Stimulated activated effector memory CD8-positive, alpha-beta T cell treated with anti-CD3 and anti-CD28 coated beads, Interleukin-12 subunit alpha, Interleukin-12 subunit beta, amount 100 ng/mL, for 72 hours (primary cell): Measurements from ENCODE around the gene SYT1.

Experiments
- ATAC-seq: fragments of 150-1000 bp; cut with Tn5 transposase; 2 replicates; pipeline ENCODE4 v1.10.0; 2021
- DNase-seq, 2 donors: peaks; one replicate each; pipeline ENCODE4 v3.0.0; 2021 to 2022; ENCODE audit warnings: low spot score in 2 of 2
- H3K27ac Mint-ChIP-seq: one replicate; pipeline ENCODE4 v1.8.0; 2022; ENCODE audit warnings: mild to moderate bottlenecking, mixed read lengths
- H3K36me3 Mint-ChIP-seq: one replicate; pipeline ENCODE4 v1.8.0; 2022; ENCODE audit warnings: mild to moderate bottlenecking, mixed read lengths
- H3K4me1 Mint-ChIP-seq: one replicate; pipeline ENCODE4 v1.8.0; 2022; ENCODE audit warnings: mixed read lengths
- H3K4me3 Mint-ChIP-seq: one replicate; pipeline ENCODE4 v1.8.0; 2022; ENCODE audit warnings: mild to moderate bottlenecking, mixed read lengths
- H3K9me3 Mint-ChIP-seq: one replicate; pipeline ENCODE4 v1.8.0; 2022; ENCODE audit warnings: mixed read lengths

The SYT1 gene

GRCh38 chr12:79347866-79348265 is 483.3 kb downstream of the SYT1 start:
- H3K4me3 Mint-ChIP-seq: no peak overlapping the region
- DNase-seq (no peak), ATAC-seq (no peak)
- H3K4me1 Mint-ChIP-seq: no peaks in the 10 kb centered on the region
- H3K27ac Mint-ChIP-seq: no peak overlapping the region
- H3K36me3 Mint-ChIP-seq: no peaks in the 10 kb centered on the region
- H3K9me3 Mint-ChIP-seq: peaks cover 15% of the 10 kb centered on the region

- no peak for ATAC-seq
- no peak overlapping the region for H3K4me3 Mint-ChIP-seq
- no peaks in the 10 kb centered on the region for H3K4me1 Mint-ChIP-seq
- H3K36me3 Mint-ChIP-seq: no peaks in the 10 kb centered on the region
- no peak overlapping the region for H3K27ac Mint-ChIP-seq
- no peak for DNase-seq
- peaks cover 15% of the 10 kb centered on the region for H3K9me3 Mint-ChIP-seq
Measured at GRCh38 chr12:79351251-79351650, 486.7 kb downstream of the SYT1 start.

GRCh38 chr12:79356216-79356615 is 491.6 kb downstream of the SYT1 start:
- Mint-ChIP-seq H3K4me3 (no peak overlapping the region), H3K9me3 (peaks cover 7% of the 10 kb centered on the region), H3K27ac (no peak overlapping the region), H3K4me1 (no peaks in the 10 kb centered on the region), H3K36me3 (no peaks in the 10 kb centered on the region)
- DNase-seq (no peak), ATAC-seq (no peak)

- Mint-ChIP-seq H3K4me3 (no peak overlapping the region), H3K4me1 (no peaks in the 10 kb centered on the region), H3K27ac (no peak overlapping the region), H3K9me3 (peaks cover 7% of the 10 kb centered on the region), H3K36me3 (no peaks in the 10 kb centered on the region)
- DNase-seq (no peak), ATAC-seq (no peak)
Measured at GRCh38 chr12:79357048-79357447, 492.5 kb downstream of the SYT1 start.

- no peaks in the 10 kb centered on the region for H3K4me1 Mint-ChIP-seq
- no peak overlapping the region for H3K27ac Mint-ChIP-seq
- no peak overlapping the region for H3K4me3 Mint-ChIP-seq
- DNase-seq (no peak), ATAC-seq (no peak)
- peaks cover 4% of the 10 kb centered on the region for H3K9me3 Mint-ChIP-seq
- H3K36me3 Mint-ChIP-seq: no peaks in the 10 kb centered on the region
Measured at GRCh38 chr12:79358716-79359300, 494.2 kb downstream of the SYT1 start.

GRCh38 chr12:79360286-79360685 is 495.7 kb downstream of the SYT1 start:
- no peak for DNase-seq
- no peak overlapping the region for H3K4me3 Mint-ChIP-seq
- no peaks in the 10 kb centered on the region for H3K36me3 Mint-ChIP-seq
- no peak overlapping the region for H3K27ac Mint-ChIP-seq
- peaks cover 4% of the 10 kb centered on the region for H3K9me3 Mint-ChIP-seq
- H3K4me1 Mint-ChIP-seq: no peaks in the 10 kb centered on the region
- ATAC-seq: no peak

GRCh38 chr12:79360936-79361335 is 496.4 kb downstream of the SYT1 start:
- ATAC-seq (no peak), DNase-seq (no peak)
- no peaks in the 10 kb centered on the region for H3K36me3 Mint-ChIP-seq
- no peak overlapping the region for H3K4me3 Mint-ChIP-seq
- no peak overlapping the region for H3K27ac Mint-ChIP-seq
- H3K9me3 Mint-ChIP-seq: peaks cover 4% of the 10 kb centered on the region
- no peaks in the 10 kb centered on the region for H3K4me1 Mint-ChIP-seq

- DNase-seq: no peak
- ATAC-seq: no peak
- Mint-ChIP-seq H3K4me3 (no peak overlapping the region), H3K36me3 (no peaks in the 10 kb centered on the region), H3K27ac (no peak overlapping the region), H3K9me3 (peaks cover 4% of the 10 kb centered on the region), H3K4me1 (no peaks in the 10 kb centered on the region)
Measured at GRCh38 chr12:79364197-79364596, 499.6 kb downstream of the SYT1 start.

GRCh38 chr12:79366374-79366773 is 501.8 kb downstream of the SYT1 start:
- no peak for DNase-seq
- Mint-ChIP-seq H3K4me1 (no peaks in the 10 kb centered on the region), H3K4me3 (no peak overlapping the region), H3K9me3 (peaks cover 2% of the 10 kb centered on the region), H3K27ac (no peak overlapping the region), H3K36me3 (no peaks in the 10 kb centered on the region)
- ATAC-seq: no peak

GRCh38 chr12:79367032-79367589 is 502.5 kb downstream of the SYT1 start:
- Mint-ChIP-seq H3K36me3 (no peaks in the 10 kb centered on the region), H3K9me3 (peaks cover 2% of the 10 kb centered on the region), H3K4me3 (no peak overlapping the region), H3K27ac (no peak overlapping the region), H3K4me1 (no peaks in the 10 kb centered on the region)
- ATAC-seq (no peak), DNase-seq (no peak)

- H3K9me3 Mint-ChIP-seq: peaks cover 2% of the 10 kb centered on the region
- DNase-seq: no peak
- H3K4me1 Mint-ChIP-seq: no peaks in the 10 kb centered on the region
- H3K36me3 Mint-ChIP-seq: no peaks in the 10 kb centered on the region
- no peak overlapping the region for H3K4me3 Mint-ChIP-seq
- no peak overlapping the region for H3K27ac Mint-ChIP-seq
- no peak for ATAC-seq
Measured at GRCh38 chr12:79370021-79370420, 505.4 kb downstream of the SYT1 start.

- DNase-seq: no peak
- Mint-ChIP-seq H3K36me3 (no peaks in the 10 kb centered on the region), H3K9me3 (peaks cover 2% of the 10 kb centered on the region), H3K4me1 (no peaks in the 10 kb centered on the region), H3K4me3 (no peak overlapping the region), H3K27ac (no peak overlapping the region)
- ATAC-seq: no peak
Measured at GRCh38 chr12:79371226-79371625, 506.7 kb downstream of the SYT1 start.

GRCh38 chr12:79373896-79374499 is 509.4 kb downstream of the SYT1 start:
- no peak for DNase-seq
- no peak for ATAC-seq
- Mint-ChIP-seq H3K36me3 (no peaks in the 10 kb centered on the region), H3K9me3 (no peaks in the 10 kb centered on the region), H3K27ac (no peak overlapping the region), H3K4me1 (no peaks in the 10 kb centered on the region), H3K4me3 (no peak overlapping the region)

- Mint-ChIP-seq H3K4me1 (no peaks in the 10 kb centered on the region), H3K4me3 (no peak overlapping the region), H3K36me3 (no peaks in the 10 kb centered on the region), H3K9me3 (no peaks in the 10 kb centered on the region), H3K27ac (no peak overlapping the region)
- DNase-seq: no peak
- ATAC-seq: no peak
Measured at GRCh38 chr12:79374545-79374944, 510.0 kb downstream of the SYT1 start.

GRCh38 chr12:79375050-79375449 is 510.5 kb downstream of the SYT1 start:
- no peak for ATAC-seq
- no peak overlapping the region for H3K27ac Mint-ChIP-seq
- H3K9me3 Mint-ChIP-seq: no peaks in the 10 kb centered on the region
- H3K4me1 Mint-ChIP-seq: no peaks in the 10 kb centered on the region
- no peaks in the 10 kb centered on the region for H3K36me3 Mint-ChIP-seq
- DNase-seq: no peak
- H3K4me3 Mint-ChIP-seq: no peak overlapping the region

- Mint-ChIP-seq H3K27ac (no peak overlapping the region), H3K4me1 (no peaks in the 10 kb centered on the region), H3K9me3 (no peaks in the 10 kb centered on the region), H3K4me3 (no peak overlapping the region), H3K36me3 (no peaks in the 10 kb centered on the region)
- ATAC-seq (no peak), DNase-seq (no peak)
Measured at GRCh38 chr12:79378496-79378895, 513.9 kb downstream of the SYT1 start.
